ENCODE results near the gene ZNF598.

Gene ZNF598

GRCh38 chr16:2026461-2027023 lies 16.9 kb upstream of the ZNF598 start, which contains the start of gene NHERF2:
Gene NHERF2 (plus strand): TSS chr16:2026902. CDS start chr16:2027006, 104 bp downstream.
- TF ChIP-seq, protein P1, sequence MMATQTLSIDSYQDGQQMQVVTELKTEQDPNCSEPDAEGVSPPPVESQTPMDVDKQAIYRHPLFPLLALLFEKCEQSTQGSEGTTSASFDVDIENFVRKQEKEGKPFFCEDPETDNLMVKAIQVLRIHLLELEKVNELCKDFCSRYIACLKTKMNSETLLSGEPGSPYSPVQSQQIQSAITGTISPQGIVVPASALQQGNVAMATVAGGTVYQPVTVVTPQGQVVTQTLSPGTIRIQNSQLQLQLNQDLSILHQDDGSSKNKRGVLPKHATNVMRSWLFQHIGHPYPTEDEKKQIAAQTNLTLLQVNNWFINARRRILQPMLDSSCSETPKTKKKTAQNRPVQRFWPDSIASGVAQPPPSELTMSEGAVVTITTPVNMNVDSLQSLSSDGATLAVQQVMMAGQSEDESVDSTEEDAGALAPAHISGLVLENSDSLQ (IDR thresholded peaks at IDR 0.05) = no peak
- no peak for TF ChIP-seq ELF4 (IDR thresholded peaks at IDR 0.05)
- TF ChIP-seq CTBP1 (IDR thresholded peaks at IDR 0.05; ENCODE audit: borderline replicate concordance) = no peak
- no peak for TF ChIP-seq L3MBTL2 (conservative IDR thresholded peaks at IDR 0.05)
- TF ChIP-seq SUZ12 (IDR thresholded peaks at IDR 0.05) = no peak
- TF ChIP-seq FOXA1 (IDR thresholded peaks at IDR 0.05) = no peak
- TF ChIP-seq BHLHE40 (IDR thresholded peaks at IDR 0.05; ENCODE audit: borderline replicate concordance) = no peak
- POLR2A ChIA-PET = interaction anchor here (1.2 to 3.4 kb wide), 5 partner anchors 15 to 129 kb away, joined by 3 to 15 read pairs (median 7); partner anchors contain the start of genes RPS2 and TRAF7
- peak; percentile 77 for DNase-seq (ENCODE audit: extremely low spot score)
- CTCF ChIA-PET = interaction anchor here (0.5 to 1.3 kb wide), 2 partner anchors 44 to 132 kb away, joined by 3 to 5 read pairs; no protein-coding TSS in a partner anchor

- POLR2A ChIA-PET = interaction anchor here (1.6 to 3.4 kb wide), 4 partner anchors 16 to 129 kb away, joined by 5 to 15 read pairs (median 8); partner anchors contain the start of genes RPS2 and TRAF7
- TF ChIP-seq LEF1 (IDR thresholded peaks at IDR 0.05; ENCODE audit: borderline replicate concordance) = no peak
- TF ChIP-seq ARNT (IDR thresholded peaks at IDR 0.05) = no peak
- no peak for TF ChIP-seq SUZ12 (IDR thresholded peaks at IDR 0.05)
- CTCF ChIA-PET = interaction anchor here (0.5 to 1.3 kb wide), 2 partner anchors 44 to 133 kb away, joined by 3 to 5 read pairs; no protein-coding TSS in a partner anchor
- no peak for DNase-seq (ENCODE audit: extremely low spot score)
Observed at GRCh38 chr16:2025878-2026460, 16.3 kb upstream of the ZNF598 start.

GRCh38 chr16:2025251-2025650 lies 15.6 kb upstream of the ZNF598 start:
- CTCF ChIA-PET = no interaction called here
- POLR2A ChIA-PET = interaction anchor here (3.4 kb wide), 1 partner anchor 61 kb away, joined by 15 read pairs; the partner anchor contains the start of gene RPS2
- TF ChIP-seq, protein P1 (IDR thresholded peaks at IDR 0.05) = no peak
- no peak for TF ChIP-seq SUZ12 (IDR thresholded peaks at IDR 0.05)
- TF ChIP-seq TARDBP (IDR thresholded peaks at IDR 0.05) = no peak
- TF ChIP-seq NFRKB (IDR thresholded peaks at IDR 0.05) = no peak
- no peak for TF ChIP-seq FOXM1 (IDR thresholded peaks at IDR 0.05; ENCODE audit: borderline replicate concordance)
- TF ChIP-seq SP1 (IDR thresholded peaks at IDR 0.05) = no peak
- TF ChIP-seq FOXA1 (IDR thresholded peaks at IDR 0.05) = no peak
- no peak for TF ChIP-seq FOXK2 (IDR thresholded peaks at IDR 0.05)
- TF ChIP-seq ARNT (IDR thresholded peaks at IDR 0.05) = no peak
- TF ChIP-seq BHLHE40 (IDR thresholded peaks at IDR 0.05; ENCODE audit: borderline replicate concordance) = no peak
- no peak for TF ChIP-seq CTBP1 (IDR thresholded peaks at IDR 0.05; ENCODE audit: borderline replicate concordance)
- no peak for TF ChIP-seq ELF4 (IDR thresholded peaks at IDR 0.05)
- no peak for TF ChIP-seq HDGF (IDR thresholded peaks at IDR 0.05; ENCODE audit: borderline replicate concordance)
- TF ChIP-seq LEF1 (IDR thresholded peaks at IDR 0.05; ENCODE audit: borderline replicate concordance) = no peak
- no peak for TF ChIP-seq L3MBTL2 (conservative IDR thresholded peaks at IDR 0.05)
- TF ChIP-seq ZNF384 (IDR thresholded peaks at IDR 0.05) = no peak
- DNase-seq (ENCODE audit: extremely low spot score) = no peak

GRCh38 chr16:2024032-2024420 lies 14.4 kb upstream of the ZNF598 start:
- POLR2A ChIA-PET = interaction anchor here (1.4 to 1.7 kb wide), 4 partner anchors 23 to 131 kb away, joined by 3 to 8 read pairs (median 6); partner anchors contain the start of genes NTHL1, RPS2, TRAF7 and TSC2
- no peak for TF ChIP-seq SP1 (IDR thresholded peaks at IDR 0.05)
- no peak for TF ChIP-seq TARDBP (IDR thresholded peaks at IDR 0.05)
- TF ChIP-seq CTBP1 (IDR thresholded peaks at IDR 0.05; ENCODE audit: borderline replicate concordance) = no peak
- no peak for TF ChIP-seq NFRKB (IDR thresholded peaks at IDR 0.05)
- TF ChIP-seq, protein P1 (IDR thresholded peaks at IDR 0.05) = no peak
- TF ChIP-seq FOXK2 (IDR thresholded peaks at IDR 0.05) = no peak
- no peak for TF ChIP-seq FOXM1 (IDR thresholded peaks at IDR 0.05; ENCODE audit: borderline replicate concordance)
- no peak for TF ChIP-seq FOXA1 (IDR thresholded peaks at IDR 0.05)
- no peak for TF ChIP-seq SUZ12 (IDR thresholded peaks at IDR 0.05)
- no peak for TF ChIP-seq BHLHE40 (IDR thresholded peaks at IDR 0.05; ENCODE audit: borderline replicate concordance)
- TF ChIP-seq ZNF384 (IDR thresholded peaks at IDR 0.05) = no peak
- no peak for TF ChIP-seq ELF4 (IDR thresholded peaks at IDR 0.05)
- TF ChIP-seq HDGF (IDR thresholded peaks at IDR 0.05; ENCODE audit: borderline replicate concordance) = no peak
- TF ChIP-seq ARNT (IDR thresholded peaks at IDR 0.05) = no peak
- no peak for TF ChIP-seq L3MBTL2 (conservative IDR thresholded peaks at IDR 0.05)
- no peak for TF ChIP-seq LEF1 (IDR thresholded peaks at IDR 0.05; ENCODE audit: borderline replicate concordance)
- CTCF ChIA-PET = interaction anchor here (0.5 to 1.0 kb wide), 4 partner anchors 35 to 123 kb away, joined by 3 read pairs; no protein-coding TSS in a partner anchor
- no peak for DNase-seq (ENCODE audit: extremely low spot score)

DNA sequence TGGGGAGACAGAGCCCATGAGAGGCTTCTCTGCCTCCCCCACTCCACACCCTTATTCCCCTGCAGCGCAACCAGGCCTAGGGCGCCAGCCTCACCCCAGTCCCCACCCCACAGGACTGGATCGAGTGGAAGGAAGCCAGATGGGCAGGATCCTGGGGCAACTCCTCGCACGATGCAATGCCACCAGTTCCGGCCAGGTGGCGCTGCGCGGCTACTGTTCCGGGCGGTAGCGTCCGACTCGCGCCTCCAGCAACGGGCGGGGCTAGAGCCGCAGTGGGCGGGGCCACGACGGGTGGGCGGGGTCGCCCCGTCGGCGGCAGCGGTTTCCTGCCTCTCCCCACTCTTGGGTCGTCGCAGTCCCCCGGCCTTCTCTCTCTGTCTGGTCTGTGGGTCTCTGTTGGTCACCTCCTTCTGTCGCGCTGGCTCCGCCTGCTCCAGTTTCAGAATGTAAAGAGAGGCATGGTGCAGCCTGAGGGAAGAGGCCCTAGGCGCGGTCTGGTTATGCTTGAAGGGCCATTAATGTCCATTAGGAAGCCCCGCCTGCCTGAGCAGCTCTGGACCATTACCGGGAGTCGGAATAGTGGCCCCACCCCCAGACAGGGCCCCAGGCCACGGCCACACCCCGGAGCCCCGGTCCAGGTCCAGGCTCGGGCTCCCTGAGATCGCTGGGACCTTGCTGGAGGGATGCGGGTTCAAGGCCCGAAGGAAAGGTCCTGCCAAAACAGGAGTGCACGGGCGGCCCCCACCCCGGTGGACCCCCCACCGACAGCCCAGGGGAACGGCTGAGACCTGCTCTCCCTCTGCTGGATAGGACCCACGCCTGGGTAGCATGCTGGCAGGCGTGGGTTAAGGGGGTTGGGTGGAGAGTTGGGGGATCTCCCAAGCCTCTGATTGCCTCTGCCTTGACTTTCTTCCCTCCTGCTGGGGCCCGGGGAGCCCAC lies 13.7 kb upstream of the ZNF598 start:
- peak; percentile 99 for DNase-seq (ENCODE audit: extremely low spot score)
- ChIA-PET CTCF (interaction anchor here (0.5 to 1.5 kb wide), 12 partner anchors 19 to 215 kb away, joined by 3 to 13 read pairs (median 3); no protein-coding TSS in a partner anchor), POLR2A (interaction anchor here (0.6 to 1.7 kb wide), 8 partner anchors 13 to 132 kb away, joined by 3 to 8 read pairs (median 4); partner anchors contain the start of genes NTHL1, RPS2, TRAF7 and TSC2)
- TF ChIP-seq HDGF (IDR thresholded peaks at IDR 0.05; ENCODE audit: borderline replicate concordance) = 0 out of 2 replicates have a peak, but pooled peaks have one; percentile 56
- TF ChIP-seq FOXK2 (IDR thresholded peaks at IDR 0.05) = no peak
- TF ChIP-seq ARNT (IDR thresholded peaks at IDR 0.05) = 0 out of 2 replicates have a peak, but pooled peaks have one; percentile 19
